GM21576 (cell line): Measurements from ENCODE around the gene PNMA8B.
"Not testable (repeated sequence)": the region's sequence is repeated elsewhere in the genome, so short reads cannot be mapped to it uniquely, and the experiment has no call there.

Source experiments
- ATAC-seq: cut with Tn5 transposase; IDR thresholded peaks from one replicate; pipeline ENCODE4 v1.9.1; 2021; ENCODE audit warnings: mild to moderate bottlenecking, moderate library complexity; ENCODE audit not compliant: unreplicated experiment

PNMA8B gene, protein sequence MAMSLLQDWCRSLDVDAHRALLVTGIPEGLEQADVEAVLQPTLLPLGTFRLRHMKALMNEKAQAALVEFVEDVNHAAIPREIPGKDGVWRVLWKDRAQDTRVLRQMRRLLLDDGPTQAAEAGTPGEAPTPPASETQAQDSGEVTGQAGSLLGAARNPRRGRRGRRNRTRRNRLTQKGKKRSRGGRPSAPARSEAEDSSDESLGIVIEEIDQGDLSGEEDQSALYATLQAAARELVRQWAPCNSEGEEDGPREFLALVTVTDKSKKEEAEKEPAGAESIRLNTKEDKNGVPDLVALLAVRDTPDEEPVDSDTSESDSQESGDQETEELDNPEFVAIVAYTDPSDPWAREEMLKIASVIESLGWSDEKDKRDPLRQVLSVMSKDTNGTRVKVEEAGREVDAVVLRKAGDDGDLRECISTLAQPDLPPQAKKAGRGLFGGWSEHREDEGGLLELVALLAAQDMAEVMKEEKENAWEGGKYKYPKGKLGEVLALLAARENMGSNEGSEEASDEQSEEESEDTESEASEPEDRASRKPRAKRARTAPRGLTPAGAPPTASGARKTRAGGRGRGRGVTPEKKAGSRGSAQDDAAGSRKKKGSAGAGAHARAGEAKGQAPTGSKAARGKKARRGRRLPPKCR

DNA sequence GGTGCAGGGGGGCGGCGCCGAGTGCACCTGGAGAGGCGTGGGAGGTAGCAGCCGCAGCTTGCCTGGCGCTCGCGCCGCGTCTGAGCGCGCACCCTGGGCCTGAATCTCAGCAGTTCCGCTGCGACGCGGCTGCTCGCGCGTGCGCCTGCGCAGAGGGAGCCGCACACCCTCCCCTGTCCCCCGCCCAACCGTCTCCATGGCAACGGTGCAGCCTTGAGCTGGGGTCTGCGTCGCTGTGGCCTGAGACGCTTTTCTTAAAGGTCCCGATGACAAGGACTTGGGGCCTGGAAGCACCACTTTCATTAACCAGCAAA, at the start of gene PNMA8B:
TSS of gene PNMA8B (minus strand) at position 82 of the 314 bp plus-strand sequence. CDS start 402 bp downstream, outside the sequence.
- no peak for ATAC-seq

DNA sequence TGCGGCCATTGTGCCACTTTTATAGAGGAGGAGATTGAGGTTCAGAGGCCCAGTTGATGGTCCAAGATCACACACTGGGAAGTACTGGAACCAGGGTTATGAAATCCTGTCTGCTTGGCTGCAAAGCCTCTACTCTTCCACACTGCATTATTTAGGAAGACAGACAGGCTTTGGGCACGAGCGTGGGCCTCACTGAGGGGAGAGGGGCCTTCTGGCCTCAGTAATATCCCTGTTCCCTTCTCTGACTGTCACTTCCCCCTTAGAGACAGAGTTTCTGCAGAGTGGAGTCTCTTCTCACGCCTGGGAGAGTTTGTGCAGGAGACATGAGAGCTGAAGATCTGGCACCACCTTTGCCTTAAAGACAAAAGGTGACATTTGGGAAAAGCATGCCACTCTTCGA, 49.0 kb upstream of the PNMA8B start:
- ATAC-seq: no peak

DNA sequence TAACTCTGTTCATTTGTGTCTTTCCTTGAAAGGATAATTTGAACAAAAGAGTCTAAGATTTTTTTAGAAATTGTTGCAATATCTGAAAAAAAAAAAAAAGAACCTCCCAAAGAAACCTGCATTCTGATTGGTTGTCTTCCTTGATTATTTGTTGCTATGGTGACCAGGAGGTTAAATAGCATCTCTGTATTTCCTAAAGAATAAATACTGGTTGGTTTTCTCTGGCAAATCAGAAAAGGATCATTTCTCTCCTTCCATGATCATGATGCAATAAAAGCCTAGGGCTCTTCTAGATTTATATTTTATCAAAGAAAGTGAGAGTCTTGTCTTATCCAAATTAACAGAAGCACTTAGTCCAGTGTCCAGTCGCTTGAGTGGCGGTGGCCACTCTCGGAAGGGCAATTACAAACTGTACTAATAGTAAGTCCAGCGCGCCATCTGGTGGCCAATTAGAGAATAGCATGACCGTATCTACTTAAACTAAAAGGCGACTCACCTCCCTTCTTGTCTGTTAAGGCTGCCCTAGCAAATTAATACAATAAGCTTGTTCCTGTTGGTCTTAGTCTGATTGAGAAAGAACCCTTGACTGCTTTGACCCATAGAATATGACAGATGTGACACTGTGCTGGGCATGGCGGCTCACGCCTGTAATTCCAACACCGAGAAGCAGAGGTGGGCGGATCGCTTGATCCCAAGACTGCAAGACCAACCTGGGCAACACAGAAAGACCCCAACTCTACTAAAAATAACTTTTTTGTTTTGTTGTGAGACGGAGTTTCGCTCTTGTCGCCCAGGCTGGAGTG, 47.0 kb upstream of the PNMA8B start:
- ATAC-seq: no peak

- ATAC-seq: no peak
Observed at GRCh38 chr19:46537136-46538097, 41.8 kb upstream of the PNMA8B start.

DNA sequence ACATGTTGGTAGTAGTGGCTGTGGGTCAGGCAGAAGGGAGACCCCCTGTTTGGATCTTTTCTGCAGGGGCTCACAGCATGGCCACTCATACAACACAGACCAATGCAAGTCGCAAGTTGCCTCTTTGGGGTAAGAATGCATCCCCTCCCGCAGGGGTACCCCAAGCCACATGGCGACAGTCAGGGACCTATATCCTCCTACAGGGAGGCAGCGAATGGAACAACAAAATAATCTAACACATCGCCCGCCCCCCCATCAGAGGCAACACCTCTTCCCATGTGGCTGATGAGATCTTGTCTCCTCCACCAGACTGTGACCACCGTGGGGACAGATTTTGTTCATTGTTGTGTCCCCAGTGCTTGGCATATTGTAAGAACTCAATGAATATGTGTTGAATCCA, 40.7 kb upstream of the PNMA8B start:
- no peak for ATAC-seq

GRCh38 chr19:46533621-46534081, 38.0 kb upstream of the PNMA8B start:
- no peak for ATAC-seq

DNA sequence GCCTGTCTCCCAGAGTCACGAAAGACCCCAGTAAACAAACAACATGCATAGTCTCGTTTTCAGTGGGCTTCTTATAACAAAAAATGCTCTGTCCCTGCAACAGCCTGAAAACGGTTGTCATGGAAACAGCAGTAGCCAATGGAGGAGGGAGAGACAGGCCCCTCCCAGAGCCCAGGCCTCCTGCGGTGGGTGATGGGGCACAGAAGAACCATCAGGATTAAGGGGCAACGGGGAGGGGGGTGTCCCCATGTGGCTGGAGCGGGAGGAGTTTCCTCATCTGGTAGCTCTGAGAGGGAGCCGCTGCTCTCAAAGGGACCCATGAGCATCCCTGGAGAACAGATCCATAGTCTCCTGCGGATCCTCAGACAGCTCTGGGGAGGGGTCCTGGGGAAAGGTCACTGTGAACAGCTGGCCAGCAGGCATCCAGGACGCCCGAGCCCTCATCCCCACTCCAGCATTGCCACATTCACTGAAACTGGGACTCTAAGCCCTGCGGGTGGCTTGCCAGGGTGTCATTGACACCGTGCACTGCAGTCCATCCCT, 37.5 kb upstream of the PNMA8B start:
- ATAC-seq: no peak

- ATAC-seq: no peak
Observed at GRCh38 chr19:46530636-46531035, 35.0 kb upstream of the PNMA8B start.

GRCh38 chr19:46529622-46530451, 34.2 kb upstream of the PNMA8B start:
- no peak for ATAC-seq

- no peak for ATAC-seq
Observed at GRCh38 chr19:46528601-46529590, 33.2 kb upstream of the PNMA8B start.

DNA sequence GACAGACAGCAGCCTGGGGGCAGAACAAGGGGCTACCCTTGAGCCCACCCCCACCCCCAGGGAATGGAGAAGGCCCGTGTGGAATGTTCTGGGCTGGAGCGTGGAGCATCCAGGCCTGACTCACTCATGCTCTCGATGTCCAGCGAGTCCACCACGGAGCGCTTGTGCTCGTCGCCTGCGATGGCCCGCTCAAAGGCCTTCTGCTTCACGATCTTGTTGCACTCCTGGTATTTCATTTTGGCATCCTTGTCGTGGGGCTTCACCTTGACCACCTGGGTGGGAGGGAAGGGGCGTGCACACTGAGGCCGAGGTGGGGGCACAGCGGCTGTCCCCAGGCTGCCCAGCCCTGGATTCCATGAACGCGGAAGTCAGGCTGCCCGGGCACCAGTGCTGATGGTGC, 31.1 kb upstream of the PNMA8B start:
- not testable (repeated sequence) for ATAC-seq

- ATAC-seq: no peak
Observed at GRCh38 chr19:46524308-46524707, 28.6 kb upstream of the PNMA8B start.

DNA sequence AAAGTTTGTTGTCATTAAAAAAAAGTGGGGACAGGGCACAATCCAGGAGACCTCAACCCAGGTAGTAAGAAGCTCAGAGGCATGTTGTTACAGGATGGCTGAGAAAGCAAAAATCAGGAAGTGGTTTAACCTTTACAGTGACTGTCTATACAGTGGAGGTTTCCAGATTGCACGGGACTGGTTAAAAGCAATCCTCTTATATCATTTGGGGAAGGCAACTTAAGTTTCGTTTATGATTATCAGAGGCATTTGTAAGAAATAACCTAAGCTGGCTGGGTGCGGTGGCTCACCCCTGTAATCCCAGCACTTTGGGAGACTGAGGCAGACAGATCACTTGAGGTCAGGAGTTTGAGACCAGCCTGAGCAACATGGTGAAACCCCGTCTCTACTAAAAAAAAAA, 27.3 kb upstream of the PNMA8B start:
- not testable (repeated sequence) for ATAC-seq

GRCh38 chr19:46521241-46521868, 25.7 kb upstream of the PNMA8B start:
- ATAC-seq: no peak

- ATAC-seq: no peak
Observed at GRCh38 chr19:46520616-46521015, 24.9 kb upstream of the PNMA8B start.

DNA sequence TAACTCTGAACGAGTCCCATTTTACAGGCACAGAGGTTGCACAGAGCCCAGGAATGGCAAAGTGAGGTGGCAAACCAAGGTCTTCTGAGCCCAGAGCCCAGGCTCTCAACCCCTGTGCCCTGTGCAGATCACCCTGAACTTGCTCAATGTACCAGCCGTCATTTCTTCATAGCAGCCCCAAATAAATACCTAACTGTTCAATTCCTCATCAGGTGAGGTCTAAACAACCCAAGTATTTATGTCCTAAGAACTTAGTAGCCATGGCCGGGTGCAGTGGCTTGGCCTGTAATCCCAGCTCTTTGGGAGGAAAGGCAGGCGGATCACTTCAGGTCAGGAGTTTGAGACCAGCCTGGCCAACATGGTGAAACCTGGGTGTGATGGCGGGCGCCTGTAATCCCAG, 21.8 kb upstream of the PNMA8B start:
- no peak for ATAC-seq

DNA sequence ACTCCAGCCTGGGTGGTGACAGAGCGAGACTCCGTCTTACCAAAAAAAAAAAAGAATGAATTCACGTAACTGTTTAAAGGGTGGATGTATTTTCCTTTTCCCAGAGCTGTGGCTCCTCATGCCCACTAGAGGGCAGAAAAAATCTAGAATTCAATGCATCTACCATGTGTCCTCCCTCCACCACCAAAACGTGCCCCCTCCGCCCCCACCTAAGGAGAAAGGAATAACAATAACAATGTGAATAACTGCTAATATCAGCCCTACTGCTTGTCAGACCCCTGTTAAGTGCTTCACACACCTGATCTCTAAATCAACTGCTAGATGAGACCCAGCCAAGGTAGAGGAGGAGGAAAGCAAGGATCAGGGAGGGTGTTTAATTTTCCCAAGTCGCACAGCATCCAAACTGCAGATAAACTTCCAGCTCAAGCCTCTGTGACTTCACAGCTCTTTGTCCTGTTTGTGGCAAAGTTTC, 20.2 kb upstream of the PNMA8B start:
- ATAC-seq: no peak

DNA sequence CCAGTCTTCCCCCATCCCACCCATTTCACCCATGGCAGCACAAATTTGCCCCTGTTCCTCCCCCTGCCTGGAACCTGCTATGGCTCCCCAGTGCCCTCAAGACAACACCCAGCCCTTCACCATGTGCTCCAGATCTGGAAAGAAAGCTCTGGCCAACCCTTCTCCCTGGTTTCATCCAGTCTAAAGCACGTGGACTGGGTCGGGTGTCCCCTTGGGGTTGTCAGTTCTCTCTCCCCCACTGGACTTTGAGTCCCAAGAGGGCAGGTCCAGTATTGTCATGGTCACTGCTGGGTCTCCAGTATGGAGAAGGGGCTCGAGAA, 19.6 kb upstream of the PNMA8B start:
- no peak for ATAC-seq
